ENCODE measurements around the gene BPIFB6.

BPIFB6 gene

GRCh38 chr20:32993496-32994050 is 37.9 kb upstream of the BPIFB6 start:
- no peak for TF ChIP-seq CTCF (IDR thresholded peaks at IDR 0.05)

- TF ChIP-seq CTCF (IDR thresholded peaks at IDR 0.05) = no peak
Observed at GRCh38 chr20:32995802-32996201, 35.6 kb upstream of the BPIFB6 start.

- no peak for TF ChIP-seq CTCF (IDR thresholded peaks at IDR 0.05)
Observed at GRCh38 chr20:32997431-32997830, 34.0 kb upstream of the BPIFB6 start.

GRCh38 chr20:32999603-33000250 is 31.7 kb upstream of the BPIFB6 start:
- TF ChIP-seq CTCF (IDR thresholded peaks at IDR 0.05) = no peak

- no peak for TF ChIP-seq CTCF (IDR thresholded peaks at IDR 0.05)
Observed at GRCh38 chr20:33000802-33001466, 30.5 kb upstream of the BPIFB6 start.

- TF ChIP-seq CTCF (IDR thresholded peaks at IDR 0.05) = no peak
Observed at GRCh38 chr20:33002087-33002808, 29.2 kb upstream of the BPIFB6 start.

- TF ChIP-seq CTCF (IDR thresholded peaks at IDR 0.05) = no peak
Observed at GRCh38 chr20:33004141-33004751, 27.2 kb upstream of the BPIFB6 start, which contains the start of gene SUN5. Gene SUN5 (minus strand): TSS chr20:33004433. CDS start chr20:33004340, 93 bp downstream.
